ENCODE measurements around the gene NEK10. TPM values are rescaled to one million over a fixed set of nuclear protein-coding genes. Genes with fewer than 3 reads are reported as not detected.
"Not testable (repeated sequence)": the region's sequence is repeated elsewhere in the genome, so short reads cannot be mapped to it uniquely, and the experiment has no call there.

NEK10 gene
- polyA plus RNA-seq, 1 experiment, result 3.0 TPM

DNA sequence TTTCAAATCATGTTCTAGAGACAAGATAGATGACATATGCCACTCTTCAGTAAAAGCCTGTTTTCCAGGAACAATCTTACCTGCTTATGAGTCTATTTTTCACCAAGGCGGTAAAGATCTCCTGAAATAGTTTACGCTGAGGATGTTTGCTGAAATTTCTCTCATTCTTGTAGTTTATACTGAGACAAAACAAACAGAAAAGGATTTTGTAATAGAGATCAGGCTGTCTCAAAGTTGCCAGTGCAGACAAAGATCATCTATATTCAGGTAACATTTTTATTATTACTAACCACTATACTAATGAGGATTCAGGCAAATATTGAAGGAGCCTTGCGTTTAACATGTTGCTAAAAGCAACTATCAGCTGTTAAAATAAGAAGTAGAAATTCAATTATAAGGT lies 25.0 kb downstream of the NEK10 start:
- no peak for DNase-seq (ENCODE audit: low read depth, low spot score)
- Histone ChIP-seq H3K27me3 (ENCODE audit: control insufficient read depth, insufficient read depth, low read length) (no peaks in the 10 kb centered on the region), H3K4me3 (ENCODE audit: low read depth, low read length) (no peak overlapping the region), H3K9me3 (ENCODE audit: control insufficient read depth, insufficient read depth, low read length) (no peaks in the 10 kb centered on the region), H3K27ac (ENCODE audit: low read depth, low read length) (no peak overlapping the region)
- POLR2A ChIA-PET, result no interaction called here
- TF ChIP-seq, protein P1, sequence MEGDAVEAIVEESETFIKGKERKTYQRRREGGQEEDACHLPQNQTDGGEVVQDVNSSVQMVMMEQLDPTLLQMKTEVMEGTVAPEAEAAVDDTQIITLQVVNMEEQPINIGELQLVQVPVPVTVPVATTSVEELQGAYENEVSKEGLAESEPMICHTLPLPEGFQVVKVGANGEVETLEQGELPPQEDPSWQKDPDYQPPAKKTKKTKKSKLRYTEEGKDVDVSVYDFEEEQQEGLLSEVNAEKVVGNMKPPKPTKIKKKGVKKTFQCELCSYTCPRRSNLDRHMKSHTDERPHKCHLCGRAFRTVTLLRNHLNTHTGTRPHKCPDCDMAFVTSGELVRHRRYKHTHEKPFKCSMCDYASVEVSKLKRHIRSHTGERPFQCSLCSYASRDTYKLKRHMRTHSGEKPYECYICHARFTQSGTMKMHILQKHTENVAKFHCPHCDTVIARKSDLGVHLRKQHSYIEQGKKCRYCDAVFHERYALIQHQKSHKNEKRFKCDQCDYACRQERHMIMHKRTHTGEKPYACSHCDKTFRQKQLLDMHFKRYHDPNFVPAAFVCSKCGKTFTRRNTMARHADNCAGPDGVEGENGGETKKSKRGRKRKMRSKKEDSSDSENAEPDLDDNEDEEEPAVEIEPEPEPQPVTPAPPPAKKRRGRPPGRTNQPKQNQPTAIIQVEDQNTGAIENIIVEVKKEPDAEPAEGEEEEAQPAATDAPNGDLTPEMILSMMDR (IDR thresholded peaks at IDR 0.05; ENCODE audit: low read depth, low read length), result no peak
- CTCF ChIA-PET, result interaction anchor here (1.0 to 1.2 kb wide), 2 partner anchors 14 to 368 kb away, joined by 4 read pairs; no protein-coding TSS in a partner anchor

DNA sequence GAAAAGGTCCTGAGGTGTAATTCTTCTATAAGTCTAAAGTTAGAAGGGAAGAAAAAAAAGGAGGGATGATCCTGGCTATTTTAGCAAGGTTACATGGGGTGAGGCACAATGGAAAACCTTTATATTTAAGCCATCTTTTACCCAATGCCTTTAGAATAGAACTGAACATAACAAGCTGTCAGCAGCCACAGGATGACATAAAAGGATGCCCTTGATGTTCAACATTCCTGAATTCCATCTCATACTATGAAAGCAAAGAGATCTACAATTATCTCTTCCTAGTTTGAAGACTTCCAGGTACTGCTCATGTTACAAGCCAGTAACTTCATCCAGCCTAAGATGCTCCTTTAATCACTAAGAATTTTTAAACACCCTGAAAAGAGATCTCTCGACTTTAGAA lies 26.9 kb downstream of the NEK10 start:
- no peak overlapping the region for H3K27ac ChIP-seq (ENCODE audit: low read depth, low read length)

DNA sequence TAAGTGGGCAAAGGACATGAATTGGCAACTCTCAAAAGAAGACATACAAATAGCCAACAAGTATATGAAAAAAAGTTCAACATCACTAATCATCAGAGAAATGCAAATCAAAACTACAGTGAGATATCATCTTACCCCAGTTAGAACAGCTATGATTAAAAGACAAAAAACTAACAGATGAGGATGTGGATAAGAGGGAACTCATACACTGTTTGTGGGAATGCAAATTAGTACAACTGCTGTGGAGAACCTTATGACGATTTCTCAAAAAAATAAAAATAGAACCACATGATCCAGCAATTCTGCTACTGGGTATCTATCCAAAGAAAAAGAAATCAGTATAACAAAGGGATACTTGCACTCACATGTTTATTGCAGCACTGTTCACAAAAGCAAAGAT lies 28.6 kb downstream of the NEK10 start:
- no peaks in the 10 kb centered on the region for H3K9me3 ChIP-seq (ENCODE audit: control insufficient read depth, insufficient read depth, low read length)
- DNase-seq (ENCODE audit: low read depth, low spot score), result no peak
- H3K4me3 ChIP-seq (ENCODE audit: low read depth, low read length), result no peak overlapping the region
- H3K27ac ChIP-seq (ENCODE audit: low read depth, low read length), result no peak overlapping the region
- ChIA-PET POLR2A (no interaction called here), CTCF (interaction anchor here (0.7 kb wide), 1 partner anchor 353 kb away, joined by 3 read pairs; no protein-coding TSS in a partner anchor)
- TF ChIP-seq, protein P1 (IDR thresholded peaks at IDR 0.05; ENCODE audit: low read depth, low read length), result no peak
- no peaks in the 10 kb centered on the region for H3K27me3 ChIP-seq (ENCODE audit: control insufficient read depth, insufficient read depth, low read length)

More for the DNA sequence above, 26.9 kb downstream of the NEK10 start:
- Histone ChIP-seq H3K4me3 (ENCODE audit: low read depth, low read length) (no peak overlapping the region), H3K27me3 (ENCODE audit: control insufficient read depth, insufficient read depth, low read length) (no peaks in the 10 kb centered on the region), H3K9me3 (ENCODE audit: control insufficient read depth, insufficient read depth, low read length) (no peaks in the 10 kb centered on the region)
- ChIA-PET POLR2A (no interaction called here), CTCF (no interaction called here)
- DNase-seq (ENCODE audit: low read depth, low spot score), result no peak
- TF ChIP-seq, protein P1 (IDR thresholded peaks at IDR 0.05; ENCODE audit: low read depth, low read length), result no peak

DNA sequence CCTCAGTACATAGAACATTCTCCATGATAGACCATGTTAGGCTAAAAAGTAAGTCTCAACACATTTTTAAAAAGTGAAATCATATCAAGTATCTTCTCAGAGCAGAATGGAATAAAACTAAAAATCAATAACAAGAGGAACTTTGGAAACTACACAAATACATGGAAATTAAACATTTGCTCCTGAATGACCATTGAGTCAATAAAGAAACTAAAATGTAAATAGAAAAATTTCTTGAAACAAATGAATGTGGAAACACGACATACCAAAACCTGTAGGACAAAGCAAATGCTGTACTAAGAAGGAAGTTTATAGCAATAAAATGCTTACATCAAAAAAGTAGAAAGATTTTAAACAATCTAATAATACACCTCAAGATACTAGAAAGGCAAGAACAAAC lies 33.6 kb downstream of the NEK10 start:
- Histone ChIP-seq H3K4me3 (ENCODE audit: low read depth, low read length) (no peak overlapping the region), H3K9me3 (ENCODE audit: control insufficient read depth, insufficient read depth, low read length) (no peaks in the 10 kb centered on the region), H3K27me3 (ENCODE audit: control insufficient read depth, insufficient read depth, low read length) (no peaks in the 10 kb centered on the region), H3K27ac (ENCODE audit: low read depth, low read length) (no peak overlapping the region)
- DNase-seq (ENCODE audit: low read depth, low spot score), result no peak
- CTCF ChIA-PET, result no interaction called here
- TF ChIP-seq, protein P1 (IDR thresholded peaks at IDR 0.05; ENCODE audit: low read depth, low read length), result no peak
- POLR2A ChIA-PET, result no interaction called here

DNA sequence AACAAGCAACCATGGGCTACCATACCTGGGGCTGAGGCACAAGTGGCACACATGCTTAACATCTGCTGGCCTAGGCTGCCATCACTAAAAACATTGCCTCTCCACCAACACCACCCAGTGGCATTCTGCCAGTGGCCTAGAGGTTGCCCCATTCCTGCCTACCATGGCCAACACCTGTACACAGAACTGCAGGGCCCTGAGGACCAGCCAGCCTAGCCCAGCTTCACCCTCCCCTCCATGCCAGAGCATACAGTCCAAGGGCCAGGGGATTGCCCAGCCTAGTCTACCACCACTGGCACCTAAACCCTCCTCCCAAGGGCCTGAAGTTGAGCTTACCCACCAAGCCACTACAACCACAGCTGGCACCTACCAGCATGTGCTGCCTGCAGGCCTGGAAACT lies 35.3 kb downstream of the NEK10 start:
- no peak overlapping the region for H3K4me3 ChIP-seq (ENCODE audit: low read depth, low read length)
- no peaks in the 10 kb centered on the region for H3K9me3 ChIP-seq (ENCODE audit: control insufficient read depth, insufficient read depth, low read length)
- CTCF ChIA-PET, result no interaction called here
- DNase-seq (ENCODE audit: low read depth, low spot score), result no peak
- no peaks in the 10 kb centered on the region for H3K27me3 ChIP-seq (ENCODE audit: control insufficient read depth, insufficient read depth, low read length)
- POLR2A ChIA-PET, result no interaction called here
- H3K27ac ChIP-seq (ENCODE audit: low read depth, low read length), result no peak overlapping the region
- TF ChIP-seq, protein P1 (IDR thresholded peaks at IDR 0.05; ENCODE audit: low read depth, low read length), result no peak

DNA sequence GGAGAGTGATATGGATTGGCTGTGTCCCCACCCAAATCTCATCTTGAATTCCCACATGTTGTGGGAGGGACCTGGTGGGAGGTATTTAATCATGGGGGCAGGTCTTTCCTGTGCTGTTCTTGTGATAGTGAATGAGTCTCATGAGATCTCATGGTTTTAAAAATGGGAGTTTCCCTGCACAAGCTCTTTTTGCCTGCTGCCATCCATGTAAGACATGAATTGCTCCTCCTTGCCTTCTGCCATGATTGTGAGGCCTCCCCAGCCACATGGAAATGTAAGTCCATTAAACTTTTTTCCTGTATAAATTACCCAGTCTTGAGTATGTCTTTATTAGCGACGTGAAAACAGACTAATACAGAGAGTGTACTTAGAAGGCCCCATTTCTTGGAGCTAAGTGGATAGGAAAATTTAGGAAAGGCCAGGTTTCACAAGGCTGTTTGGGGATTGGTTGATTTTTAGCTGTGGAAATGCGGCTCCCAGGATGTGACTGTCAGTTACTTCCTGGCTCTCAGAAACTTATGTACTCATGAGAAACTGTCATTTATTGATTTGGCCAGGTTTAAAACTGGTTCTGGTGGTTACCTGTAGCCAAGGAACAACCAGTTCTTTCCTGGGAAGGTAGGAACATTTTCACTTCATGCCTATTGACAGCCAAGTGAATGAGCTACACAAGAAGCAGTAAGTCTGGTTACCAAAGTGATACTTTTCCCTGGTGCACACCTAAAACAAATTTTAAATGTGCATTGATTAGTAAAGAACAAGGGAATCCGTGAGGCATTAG lies 40.0 kb downstream of the NEK10 start:
- H3K9me3 ChIP-seq (ENCODE audit: control insufficient read depth, insufficient read depth, low read length); H3K27me3 ChIP-seq (ENCODE audit: control insufficient read depth, insufficient read depth, low read length); DNase-seq (ENCODE audit: low read depth, low spot score); POLR2A ChIA-PET; H3K27ac ChIP-seq (ENCODE audit: low read depth, low read length); H3K4me3 ChIP-seq (ENCODE audit: low read depth, low read length): not testable (repeated sequence)
- CTCF ChIA-PET, result interaction anchor here (1.4 kb wide), 3 partner anchors 29 to 352 kb away, joined by 3 to 4 read pairs (median 3); no protein-coding TSS in a partner anchor

Measured in AG04450 (cell line).